ENCODE data around the gene DLG2.

Gene DLG2

GRCh38 chr11:84830372-84830771 lies 796.8 kb downstream of the DLG2 start:
- H3K27ac ChIP-seq, result no peak overlapping the region
- TF ChIP-seq CTCF (IDR thresholded peaks at IDR 0.05), result no peak
- no peak for TF ChIP-seq ZFX (IDR thresholded peaks at IDR 0.05; ENCODE audit: borderline replicate concordance)

- no peak overlapping the region for H3K27ac ChIP-seq
- no peak for TF ChIP-seq ZFX (IDR thresholded peaks at IDR 0.05; ENCODE audit: borderline replicate concordance)
Observed at GRCh38 chr11:84829162-84829561, 798.0 kb downstream of the DLG2 start.

GRCh38 chr11:84828616-84829015 lies 798.5 kb downstream of the DLG2 start:
- TF ChIP-seq CTCF (IDR thresholded peaks at IDR 0.05), result no peak
- no peak for TF ChIP-seq ZFX (IDR thresholded peaks at IDR 0.05; ENCODE audit: borderline replicate concordance)
- no peak overlapping the region for H3K27ac ChIP-seq

GRCh38 chr11:84825106-84825660 lies 802.0 kb downstream of the DLG2 start:
- H3K27ac ChIP-seq, result no peak overlapping the region
- TF ChIP-seq ZFX (IDR thresholded peaks at IDR 0.05; ENCODE audit: borderline replicate concordance), result no peak
- TF ChIP-seq CTCF (IDR thresholded peaks at IDR 0.05), result no peak

GRCh38 chr11:84824624-84825023 lies 802.5 kb downstream of the DLG2 start:
- no peak overlapping the region for H3K27ac ChIP-seq
- TF ChIP-seq CTCF (IDR thresholded peaks at IDR 0.05) (no peak), ZFX (IDR thresholded peaks at IDR 0.05; ENCODE audit: borderline replicate concordance) (no peak)

- H3K27ac ChIP-seq, result no peak overlapping the region
- TF ChIP-seq CTCF (IDR thresholded peaks at IDR 0.05) (no peak), ZFX (IDR thresholded peaks at IDR 0.05; ENCODE audit: borderline replicate concordance) (no peak)
Observed at GRCh38 chr11:84819537-84819936, 807.6 kb downstream of the DLG2 start.

- H3K27ac ChIP-seq, result no peak overlapping the region
- no peak for TF ChIP-seq ZFX (IDR thresholded peaks at IDR 0.05; ENCODE audit: borderline replicate concordance)
- no peak for TF ChIP-seq CTCF (IDR thresholded peaks at IDR 0.05)
Observed at GRCh38 chr11:84819128-84819527, 808.0 kb downstream of the DLG2 start.

GRCh38 chr11:84817998-84818397 lies 809.1 kb downstream of the DLG2 start:
- TF ChIP-seq CTCF (IDR thresholded peaks at IDR 0.05) (no peak), ZFX (IDR thresholded peaks at IDR 0.05; ENCODE audit: borderline replicate concordance) (no peak)
- no peak overlapping the region for H3K27ac ChIP-seq

Data from 22Rv1 (cell line).